Adrenal gland (tissue), 5 donors: ENCODE measurements around the gene IFNA13.

Experiments used
- CTCF ChIP-seq, 6 experiments: fragments of 450-650 bp in 4 of 6; fragments of 200-600 bp in 2 of 6; sonication (generic) in 1 of 6; IDR thresholded peaks; 1 replicate in 5 of 6; 2 replicates in 1 of 6; pipeline versions ENCODE4 v1.5.1 to v1.8.0; 2016 to 2021; ENCODE audit warnings: antibody characterized with exemption in 6 of 6, mild to moderate bottlenecking in 2 of 6, moderate library complexity in 1 of 6
- POLR2A ChIP-seq, 2 donors: fragments of 450-650 bp; IDR thresholded peaks; one replicate each; pipeline ENCODE4 v1.6.1; 2017; ENCODE audit warnings: antibody characterized with exemption in 2 of 2, mild to moderate bottlenecking in 2 of 2, moderate library complexity in 1 of 2
- donor health status: DM: no; HTN: no; CAD: no.

DNA sequence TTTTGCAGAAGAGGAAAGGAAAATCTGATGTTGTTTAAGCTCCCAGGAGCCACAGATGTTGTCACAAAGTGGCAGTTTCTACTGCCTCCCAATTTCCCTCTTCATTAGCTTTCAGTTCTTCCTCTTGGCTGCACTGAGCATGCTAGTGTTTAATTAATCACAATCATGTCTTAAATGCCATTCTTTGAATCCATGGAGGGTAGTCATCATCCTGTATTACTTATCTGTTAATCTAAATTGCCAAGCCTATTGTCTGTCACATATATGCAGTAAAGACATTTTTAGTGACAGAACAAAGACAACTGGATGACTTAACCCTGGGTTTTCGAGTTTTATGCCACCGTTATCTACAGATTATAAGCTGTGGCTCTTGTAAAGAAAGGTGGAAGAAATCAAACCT, 47.4 kb downstream of the IFNA13 start:
- no peak for TF ChIP-seq POLR2A (IDR thresholded peaks at IDR 0.05)
- TF ChIP-seq CTCF (IDR thresholded peaks at IDR 0.05) = no peak
